T-helper 17 cell (primary cell): ENCODE data around the gene ADAMTS10. TPM values are rescaled to one million over a fixed set of nuclear protein-coding genes. Genes with fewer than 3 reads are reported as not detected.
"Not testable (repeated sequence)": the region's sequence is repeated elsewhere in the genome, so short reads cannot be mapped to it uniquely, and the experiment has no call there.

Experiments used
- ATAC-seq: fragments of 150-1000 bp; cut with Tn5 transposase; 2 replicates; pipeline ENCODE4 v1.10.0; 2021; ENCODE audit warnings: mild to moderate bottlenecking, moderate library complexity
- DNase-seq, 3 donors: peaks; one replicate each; pipeline versions ENCODE4 v3.0.0 to v3.0.0-alpha.2; 2020 to 2021
- H3K9me3 ChIP-seq: one replicate; pipeline ENCODE4 v1.7.0; 2013; ENCODE audit warnings: low read length, mild to moderate bottlenecking; ENCODE audit not compliant: control insufficient read depth, poor library complexity, severe bottlenecking
- H3K27ac Mint-ChIP-seq: one replicate; pipeline ENCODE4 v1.8.0; 2022; ENCODE audit warnings: mild to moderate bottlenecking, moderate library complexity, mixed read lengths
- H3K27me3 Mint-ChIP-seq: one replicate; pipeline ENCODE4 v1.8.0; 2022; ENCODE audit warnings: mixed read lengths
- H3K36me3 Mint-ChIP-seq: one replicate; pipeline ENCODE4 v1.8.0; 2022; ENCODE audit warnings: low read depth, mixed read lengths
- H3K4me1 Mint-ChIP-seq: one replicate; pipeline ENCODE4 v1.8.0; 2022; ENCODE audit warnings: mild to moderate bottlenecking, mixed read lengths
- H3K4me3 Mint-ChIP-seq: one replicate; pipeline ENCODE4 v1.8.0; 2022; ENCODE audit warnings: mild to moderate bottlenecking, moderate library complexity, mixed read lengths
- total RNA-seq, 4 donors: library from RNA in 2 of 4; stranded (reverse) in 2 of 4; gene quantifications; one replicate each; pipeline ENCODE4 v1.2.3 and lab custom pipeline; 2022 to 2026

The ADAMTS10 gene
- total RNA-seq, 2 donors from 2014 or later = 24.0 to 33.1 TPM

GRCh38 chr19:8557642-8558238, 52.8 kb downstream of the ADAMTS10 start:
- peaks cover 29% of the 10 kb centered on the region for H3K4me1 Mint-ChIP-seq

DNA sequence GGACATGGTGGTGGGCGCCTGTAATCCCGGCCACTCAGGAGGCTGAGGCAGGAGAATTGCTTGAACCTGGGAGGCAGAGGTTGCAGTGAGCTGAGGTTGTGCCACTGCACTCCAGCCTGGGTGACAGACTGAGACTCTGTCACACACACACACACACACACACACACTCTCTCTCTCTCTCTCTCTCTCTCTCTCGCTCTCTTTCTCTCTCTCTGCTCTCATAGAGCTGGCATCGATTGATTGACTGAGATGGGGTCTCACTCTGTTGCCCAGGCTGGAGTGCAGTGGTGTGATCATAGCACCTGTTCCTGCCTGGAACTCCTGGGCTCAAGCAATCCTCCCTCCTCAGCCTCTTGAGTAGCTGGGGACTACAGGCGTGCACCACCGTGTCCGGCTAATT, 56.8 kb downstream of the ADAMTS10 start:
- DNase-seq, ATAC-seq, H3K27me3 Mint-ChIP-seq, H3K4me3 Mint-ChIP-seq, H3K9me3 ChIP-seq, H3K27ac Mint-ChIP-seq: not testable (repeated sequence)
- Mint-ChIP-seq H3K4me1 (peaks cover 17% of the 10 kb centered on the region), H3K36me3 (peaks cover 15% of the 10 kb centered on the region)

More at GRCh38 chr19:8557642-8558238, 52.8 kb downstream of the ADAMTS10 start:
- H3K27ac Mint-ChIP-seq = peak overlapping the region; percentile 90
- no peaks in the 10 kb centered on the region for H3K9me3 ChIP-seq
- H3K4me3 Mint-ChIP-seq = peak overlapping the region; percentile 3
- ATAC-seq (no peak), DNase-seq (no peak)
- no peaks in the 10 kb centered on the region for H3K27me3 Mint-ChIP-seq
- peaks cover 8% of the 10 kb centered on the region for H3K36me3 Mint-ChIP-seq

DNA sequence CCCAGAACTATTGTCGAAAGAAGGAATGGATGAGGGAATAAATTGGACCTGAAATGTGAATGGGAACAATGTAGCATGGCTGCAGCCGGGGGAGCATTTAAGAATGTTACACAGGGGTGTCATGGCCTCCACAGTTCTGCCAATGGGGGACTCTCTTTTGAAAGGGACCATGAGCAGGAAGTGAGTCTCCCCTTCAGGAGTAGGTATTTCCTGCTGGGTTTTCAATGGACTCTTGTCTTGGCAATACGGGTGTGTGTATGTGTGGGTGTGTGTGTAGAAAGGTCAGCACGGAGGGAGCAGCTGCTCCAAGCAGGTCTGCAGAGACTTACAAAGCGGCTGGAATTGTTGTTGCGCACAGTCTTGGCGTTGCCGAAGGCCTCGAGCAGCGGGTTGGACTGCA, 57.7 kb downstream of the ADAMTS10 start:
- H3K36me3 Mint-ChIP-seq = peaks cover 13% of the 10 kb centered on the region
- H3K9me3 ChIP-seq = no peaks in the 10 kb centered on the region
- no peak overlapping the region for H3K27ac Mint-ChIP-seq
- DNase-seq (no peak), ATAC-seq (no peak)
- peaks cover 9% of the 10 kb centered on the region for H3K4me1 Mint-ChIP-seq
- H3K4me3 Mint-ChIP-seq = no peak overlapping the region
- H3K27me3 Mint-ChIP-seq = no peaks in the 10 kb centered on the region

DNA sequence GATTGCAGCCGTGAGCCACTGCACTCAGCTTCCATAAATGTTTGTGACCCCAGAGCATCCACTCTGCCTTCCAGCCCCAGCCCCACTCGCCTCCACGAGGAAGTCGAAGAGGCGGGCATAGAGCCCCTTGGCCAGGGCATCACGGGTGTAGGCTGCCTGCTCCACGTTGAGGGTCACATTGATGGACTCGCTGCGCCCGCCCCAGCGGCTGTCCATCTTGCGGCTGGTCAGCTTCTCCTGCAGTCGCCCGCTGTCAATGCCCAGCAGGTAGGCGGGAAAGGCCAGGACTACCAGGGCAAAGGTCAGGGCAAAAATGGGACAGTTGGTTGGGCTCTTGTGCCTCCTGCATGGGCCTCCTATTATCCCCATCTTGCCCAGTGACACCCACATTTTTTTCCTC, 60.4 kb downstream of the ADAMTS10 start:
- ATAC-seq (no peak), DNase-seq (no peak)
- H3K9me3 ChIP-seq = no peaks in the 10 kb centered on the region
- Mint-ChIP-seq H3K36me3 (peaks cover 12% of the 10 kb centered on the region), H3K27ac (peak overlapping the region; percentile 47), H3K4me1 (peaks cover 5% of the 10 kb centered on the region), H3K27me3 (no peaks in the 10 kb centered on the region), H3K4me3 (no peak overlapping the region)

DNA sequence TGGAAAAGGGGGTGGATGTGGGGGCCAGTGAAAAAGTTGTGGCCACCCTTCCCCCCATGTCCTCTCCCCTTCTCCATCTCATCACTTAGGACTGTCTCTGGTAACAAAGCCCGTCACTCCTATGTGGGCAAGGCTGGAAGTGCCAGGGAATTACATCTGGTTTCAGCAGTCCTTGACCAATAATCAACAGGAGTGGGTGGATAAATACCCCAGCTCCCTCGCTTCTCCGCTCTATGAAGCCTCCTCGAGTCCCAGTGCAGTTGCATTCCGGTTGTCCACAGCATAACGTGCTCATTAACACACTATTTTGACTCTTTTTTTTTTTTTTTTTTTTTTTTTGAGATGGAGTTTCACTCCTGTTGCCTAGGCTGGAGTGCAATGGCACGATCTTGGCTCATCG, 64.8 kb downstream of the ADAMTS10 start:
- Mint-ChIP-seq H3K36me3 (peaks cover 2% of the 10 kb centered on the region), H3K4me3 (no peak overlapping the region), H3K4me1 (no peaks in the 10 kb centered on the region), H3K27me3 (no peaks in the 10 kb centered on the region), H3K27ac (no peak overlapping the region)
- DNase-seq (no peak), ATAC-seq (no peak)
- H3K9me3 ChIP-seq = no peaks in the 10 kb centered on the region

- Mint-ChIP-seq H3K36me3 (peaks cover 2% of the 10 kb centered on the region), H3K27ac (no peak overlapping the region), H3K4me3 (no peak overlapping the region), H3K4me1 (no peaks in the 10 kb centered on the region), H3K27me3 (no peaks in the 10 kb centered on the region)
- no peak for ATAC-seq
- H3K9me3 ChIP-seq = no peaks in the 10 kb centered on the region
- no peak for DNase-seq
Observed at GRCh38 chr19:8544168-8544567, 66.3 kb downstream of the ADAMTS10 start.

- ATAC-seq (no peak), DNase-seq (no peak)
- peak overlapping the region; percentile 47 for H3K27ac Mint-ChIP-seq
- no peak overlapping the region for H3K4me3 Mint-ChIP-seq
- H3K27me3 Mint-ChIP-seq = no peaks in the 10 kb centered on the region
- peaks cover 9% of the 10 kb centered on the region for H3K36me3 Mint-ChIP-seq
- no peaks in the 10 kb centered on the region for H3K9me3 ChIP-seq
- peaks cover 2% of the 10 kb centered on the region for H3K4me1 Mint-ChIP-seq
Observed at GRCh38 chr19:8539621-8540149, 70.8 kb downstream of the ADAMTS10 start.

DNA sequence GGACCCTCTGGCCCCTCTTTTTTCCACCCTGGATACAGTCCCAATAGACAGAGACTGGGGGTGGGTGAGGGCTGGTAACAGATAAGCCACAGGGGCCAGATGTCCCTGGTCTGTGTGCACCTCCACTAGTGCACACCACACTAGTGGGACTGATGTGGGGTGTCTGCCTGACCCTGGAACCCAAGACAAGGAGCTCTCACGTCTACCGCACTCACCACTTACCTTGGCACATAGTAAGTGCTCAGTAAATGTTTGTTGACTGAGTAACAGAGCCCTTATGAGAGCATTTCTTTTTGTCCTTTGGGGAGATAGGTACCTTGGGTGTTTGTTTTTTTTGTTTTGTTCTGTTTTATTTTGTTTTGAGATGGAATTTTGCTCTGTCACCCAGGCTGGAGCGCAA, 73.4 kb downstream of the ADAMTS10 start:
- Mint-ChIP-seq H3K27me3 (no peaks in the 10 kb centered on the region), H3K27ac (peak overlapping the region; percentile 11), H3K4me1 (peaks cover 4% of the 10 kb centered on the region), H3K36me3 (peaks cover 9% of the 10 kb centered on the region), H3K4me3 (no peak overlapping the region)
- ATAC-seq (no peak), DNase-seq (no peak)
- H3K9me3 ChIP-seq = no peaks in the 10 kb centered on the region

DNA sequence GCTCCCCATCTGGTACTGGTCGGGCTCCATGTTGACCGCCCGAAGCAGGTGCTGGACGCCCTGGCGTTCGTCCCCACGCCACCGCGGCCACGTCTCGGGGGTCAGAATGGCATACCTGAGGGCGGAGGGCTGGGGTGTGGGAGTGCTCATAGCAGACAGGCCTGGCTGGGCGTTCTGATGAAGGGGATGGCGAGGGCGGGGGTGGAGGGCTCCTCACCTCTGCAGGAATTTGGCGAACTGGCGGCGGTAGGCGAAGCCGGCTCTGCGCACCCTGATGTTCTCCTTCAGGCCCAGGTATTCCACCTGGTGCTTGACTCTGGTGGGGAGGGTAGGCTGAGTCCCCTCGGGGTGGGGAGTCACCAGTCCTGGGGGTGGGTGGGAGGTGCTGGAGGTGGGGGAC, 74.2 kb downstream of the ADAMTS10 start:
- H3K9me3 ChIP-seq = no peaks in the 10 kb centered on the region
- H3K27me3 Mint-ChIP-seq = no peaks in the 10 kb centered on the region
- peak overlapping the region; percentile 85 for H3K27ac Mint-ChIP-seq
- DNase-seq (no peak), ATAC-seq (no peak)
- H3K4me3 Mint-ChIP-seq = no peak overlapping the region
- H3K36me3 Mint-ChIP-seq = peaks cover 7% of the 10 kb centered on the region
- H3K4me1 Mint-ChIP-seq = peaks cover 4% of the 10 kb centered on the region

- no peaks in the 10 kb centered on the region for H3K27me3 Mint-ChIP-seq
- H3K36me3 Mint-ChIP-seq = peaks cover 24% of the 10 kb centered on the region
- no peak overlapping the region for H3K27ac Mint-ChIP-seq
- no peak for DNase-seq
- ATAC-seq = no peak
- H3K9me3 ChIP-seq = no peaks in the 10 kb centered on the region
- no peak overlapping the region for H3K4me3 Mint-ChIP-seq
- H3K4me1 Mint-ChIP-seq = peaks cover 21% of the 10 kb centered on the region
Observed at GRCh38 chr19:8532225-8532624, 78.3 kb downstream of the ADAMTS10 start.

DNA sequence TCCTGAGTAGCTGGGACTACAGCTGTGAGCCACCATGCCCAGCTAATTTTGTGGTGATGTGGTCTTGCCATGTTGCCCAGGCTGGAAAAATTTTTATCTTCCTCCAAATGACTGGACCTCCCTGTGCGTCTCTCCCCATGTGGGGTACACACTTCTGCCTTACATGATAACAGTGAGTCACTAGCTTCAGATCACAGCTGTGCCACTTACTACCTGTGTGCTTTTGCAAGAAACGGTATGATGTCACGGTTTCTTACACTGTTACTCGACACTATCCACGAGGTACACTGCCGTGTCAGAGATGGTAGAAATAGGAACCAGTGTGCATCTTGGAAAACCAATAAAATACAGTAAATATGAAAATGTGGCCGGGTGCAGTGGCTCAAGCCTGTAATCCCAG, 79.0 kb downstream of the ADAMTS10 start:
- DNase-seq (no peak), ATAC-seq (no peak)
- Mint-ChIP-seq H3K27ac (no peak overlapping the region), H3K36me3 (peaks cover 29% of the 10 kb centered on the region), H3K4me3 (no peak overlapping the region), H3K27me3 (no peaks in the 10 kb centered on the region), H3K4me1 (peaks cover 24% of the 10 kb centered on the region)
- H3K9me3 ChIP-seq = no peaks in the 10 kb centered on the region

Other genes starting within 250 kb of the ADAMTS10 start
- gene ANGPTL4, start 246.6 kb downstream of the ADAMTS10 start, total RNA-seq = not detected
- 10 to 100 TPM; 81.6 to 90.1 TPM for gene RAB11B, start 220.4 kb downstream of the ADAMTS10 start, total RNA-seq
- 100 to 1,000 TPM in 1 of 2 donors, 10 to 100 TPM in 1; 26.9 to 108 TPM for gene MARCHF2, start 197.4 kb downstream of the ADAMTS10 start, total RNA-seq
- 100 to 1,000 TPM; 248 to 259 TPM for gene HNRNPM, start 165.7 kb downstream of the ADAMTS10 start, total RNA-seq
- gene PRAM1, start 108.1 kb downstream of the ADAMTS10 start, total RNA-seq = 1 to 10 TPM; 5.2 to 7.4 TPM
- 10 to 100 TPM; 45.1 to 46.2 TPM for gene ZNF414, start 96.5 kb downstream of the ADAMTS10 start, total RNA-seq
- 100 to 1,000 TPM; 270 to 305 TPM for gene MYO1F, start 33.3 kb downstream of the ADAMTS10 start, total RNA-seq
- gene NFILZ, start 19.9 kb upstream of the ADAMTS10 start, total RNA-seq = not detected
- gene ACTL9, start 88.1 kb upstream of the ADAMTS10 start, total RNA-seq = not detected
- gene OR2Z1, start 110.9 kb upstream of the ADAMTS10 start, total RNA-seq = not detected
- gene ZNF558, start 221.6 kb upstream of the ADAMTS10 start, total RNA-seq = 10 to 100 TPM; 22.1 to 27.0 TPM
- gene MBD3L1, start 221.7 kb upstream of the ADAMTS10 start, total RNA-seq = not detected